ENCODE measurements around the gene SRGAP2C.
"Not testable (repeated sequence)": the region's sequence is repeated elsewhere in the genome, so short reads cannot be mapped to it uniquely, and the experiment has no call there.

SRGAP2C gene

DNA sequence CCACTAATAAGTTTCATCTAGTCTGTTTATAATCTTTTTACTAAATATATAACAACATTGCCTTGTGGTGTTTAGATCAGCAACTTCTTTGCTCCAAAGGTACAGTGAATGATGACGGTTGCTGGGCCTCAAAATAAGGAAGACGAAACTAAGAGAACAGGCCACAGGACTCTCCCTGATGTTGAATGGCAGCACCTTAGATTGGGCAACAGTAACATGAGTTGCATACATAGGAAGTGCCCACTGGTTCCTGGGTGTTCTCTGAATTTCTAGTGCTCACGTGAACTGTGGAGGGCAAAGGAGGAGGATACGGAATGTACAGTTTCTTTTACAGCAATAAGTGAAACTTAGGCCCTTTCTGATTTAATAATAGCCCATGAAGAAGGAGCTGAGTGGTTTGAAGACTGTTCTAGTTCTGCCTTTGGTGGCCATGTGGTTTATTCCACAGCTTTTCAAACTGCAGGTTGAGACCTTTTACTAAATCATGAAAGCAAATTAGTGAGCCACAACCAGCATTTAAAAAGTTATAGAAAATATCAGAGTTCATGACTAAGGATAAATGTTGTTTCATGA is 86.5 kb downstream of the SRGAP2C start:
- not testable (repeated sequence) for H3K4me3 ChIP-seq, H3K27ac ChIP-seq

DNA sequence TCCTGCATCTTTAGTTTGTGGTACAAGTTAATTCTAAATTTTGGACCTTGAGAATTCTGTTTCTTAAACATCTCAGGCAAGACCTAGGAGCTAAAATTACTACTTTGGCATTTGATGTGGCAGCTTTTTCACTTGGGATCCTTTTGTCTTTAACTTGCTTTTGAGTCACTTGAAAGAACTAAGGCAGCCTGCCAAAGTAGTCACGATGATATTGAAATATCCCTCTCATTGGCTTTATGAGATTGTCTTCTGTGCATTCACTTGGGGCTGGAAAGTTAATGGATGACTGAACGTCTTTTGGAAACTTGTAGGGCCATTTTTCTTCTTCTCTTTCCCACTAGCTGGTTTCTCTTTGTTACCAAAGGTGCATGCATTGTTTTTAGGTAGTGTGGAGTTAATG is 90.7 kb downstream of the SRGAP2C start:
- not testable (repeated sequence) for H3K27ac ChIP-seq

DNA sequence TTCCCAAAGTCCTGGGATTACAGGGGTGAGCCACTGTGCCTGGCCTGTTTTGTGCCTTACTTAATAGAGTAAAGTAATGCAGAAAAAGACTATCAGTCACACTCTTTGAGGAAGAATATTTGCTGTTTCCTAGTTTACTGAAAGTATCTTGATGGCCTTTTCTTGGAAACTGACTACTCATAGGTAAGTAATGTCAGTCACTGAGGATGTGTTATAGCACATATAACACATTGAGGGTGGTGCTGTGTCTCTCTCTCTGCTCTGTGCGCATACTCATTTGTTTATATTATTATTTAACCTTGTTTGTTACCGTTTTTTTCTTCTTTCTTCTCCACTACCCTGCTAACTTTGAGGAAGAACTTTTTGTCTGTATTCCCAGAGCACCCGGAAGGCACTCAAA is 93.4 kb downstream of the SRGAP2C start:
- not testable (repeated sequence) for H3K4me3 ChIP-seq, H3K27ac ChIP-seq

More for the DNA sequence above, 90.7 kb downstream of the SRGAP2C start:
- H3K4me3 ChIP-seq = not testable (repeated sequence)

DNA sequence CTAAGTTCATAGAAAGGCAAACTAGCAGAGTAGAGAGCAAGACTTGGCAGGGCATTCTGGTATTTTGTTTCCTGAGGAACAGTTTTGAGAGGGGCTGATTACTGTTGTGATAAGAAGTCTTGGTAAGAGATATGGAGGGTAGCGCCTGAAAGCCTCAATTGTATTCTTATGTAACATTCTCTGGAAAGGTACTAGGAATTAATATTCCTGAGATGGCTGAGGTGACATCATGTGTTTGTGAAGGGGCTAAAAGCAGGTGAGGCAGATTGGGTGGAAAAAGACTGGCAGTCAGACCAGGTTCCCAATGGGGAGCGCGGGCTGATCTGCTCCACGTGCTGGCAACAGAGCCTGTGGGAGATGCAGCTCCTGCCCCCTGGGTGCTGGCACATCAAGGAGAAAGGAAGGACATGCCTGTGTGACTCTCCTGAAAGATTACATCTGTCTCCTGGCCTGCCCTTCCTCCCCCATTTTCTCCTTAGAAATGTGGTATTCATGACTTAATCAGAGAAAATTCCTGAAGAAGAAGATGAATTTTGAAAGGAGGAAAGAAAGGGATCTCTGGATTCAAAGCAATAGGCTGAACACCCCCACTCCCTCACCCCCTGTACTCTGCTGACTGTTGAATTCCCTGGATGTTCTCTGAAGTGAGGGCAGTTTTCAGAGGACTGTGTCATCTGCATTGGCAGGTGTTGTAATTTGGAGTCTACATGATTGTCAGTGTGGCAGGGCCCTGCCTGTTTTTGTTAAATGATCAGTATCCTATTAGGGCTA is 94.2 kb downstream of the SRGAP2C start:
- H3K27ac ChIP-seq, H3K4me3 ChIP-seq: not testable (repeated sequence)

DNA sequence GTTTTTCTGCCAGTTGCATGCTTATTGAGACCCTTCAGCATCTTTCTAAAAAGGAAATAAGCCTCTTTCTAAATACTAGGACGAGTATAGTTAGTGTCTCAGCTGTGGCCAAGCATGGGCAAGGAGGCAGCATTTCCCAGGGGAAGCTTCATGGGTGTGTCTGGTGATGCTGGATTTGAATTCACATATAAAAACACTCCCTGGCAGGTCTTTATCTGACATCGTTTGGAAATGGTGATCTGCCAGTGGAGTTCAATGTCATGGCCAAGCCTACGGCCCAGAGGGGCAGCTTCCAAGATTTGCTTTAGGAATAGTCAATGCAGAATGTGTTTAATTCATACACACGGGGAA is 94.7 kb downstream of the SRGAP2C start:
- H3K27ac ChIP-seq, H3K4me3 ChIP-seq: not testable (repeated sequence)

DNA sequence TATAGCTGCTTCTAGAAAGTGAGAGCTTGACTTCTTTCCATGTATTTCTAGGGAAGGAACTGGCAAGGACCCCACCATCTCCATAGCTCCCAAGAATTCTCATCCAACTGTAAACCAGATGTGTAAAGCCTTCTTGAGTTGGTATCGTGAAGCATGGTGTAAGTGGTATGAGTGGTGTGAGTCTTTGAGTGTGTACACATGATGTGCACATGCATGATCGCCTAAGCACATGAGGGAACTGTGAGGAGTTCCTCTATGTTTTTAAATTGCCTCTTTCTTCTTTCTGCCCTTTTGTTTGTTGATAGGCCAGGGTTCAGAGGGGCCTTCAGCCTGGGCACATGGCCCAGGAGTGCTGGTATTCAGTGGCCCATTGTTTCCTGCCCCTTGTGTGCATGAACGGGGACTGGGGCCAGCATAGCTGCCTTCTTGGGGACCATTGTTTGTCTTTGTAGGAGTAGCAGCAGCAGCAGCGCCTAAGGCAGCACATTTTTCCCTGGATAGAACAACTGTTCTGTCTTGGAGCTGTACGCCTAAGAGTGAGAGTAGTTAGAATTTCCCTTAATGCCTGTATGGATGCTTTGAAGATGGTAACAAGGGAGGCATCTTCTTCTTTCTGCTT is 96.0 kb downstream of the SRGAP2C start:
- not testable (repeated sequence) for H3K27ac ChIP-seq, H3K4me3 ChIP-seq

DNA sequence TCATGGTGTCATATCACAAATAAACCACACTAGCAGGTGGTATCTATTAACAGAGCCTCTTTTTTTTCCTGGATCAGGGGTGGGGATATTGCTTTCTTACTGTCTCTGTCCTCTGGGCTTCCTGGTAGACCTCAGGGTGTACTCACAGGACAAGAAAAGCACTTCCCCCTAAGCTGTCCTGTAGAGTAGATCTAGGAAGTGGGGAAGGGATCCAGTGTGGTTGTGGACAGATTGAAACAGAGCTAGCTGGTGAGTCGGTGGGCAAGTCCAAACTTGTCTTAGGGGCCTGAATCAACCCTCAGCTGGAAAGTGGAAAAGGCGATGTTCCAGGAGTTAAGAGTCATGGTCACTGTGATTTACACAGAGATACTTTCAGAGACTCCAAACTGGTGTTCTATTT is 96.7 kb downstream of the SRGAP2C start:
- H3K27ac ChIP-seq, H3K4me3 ChIP-seq: not testable (repeated sequence)

DNA sequence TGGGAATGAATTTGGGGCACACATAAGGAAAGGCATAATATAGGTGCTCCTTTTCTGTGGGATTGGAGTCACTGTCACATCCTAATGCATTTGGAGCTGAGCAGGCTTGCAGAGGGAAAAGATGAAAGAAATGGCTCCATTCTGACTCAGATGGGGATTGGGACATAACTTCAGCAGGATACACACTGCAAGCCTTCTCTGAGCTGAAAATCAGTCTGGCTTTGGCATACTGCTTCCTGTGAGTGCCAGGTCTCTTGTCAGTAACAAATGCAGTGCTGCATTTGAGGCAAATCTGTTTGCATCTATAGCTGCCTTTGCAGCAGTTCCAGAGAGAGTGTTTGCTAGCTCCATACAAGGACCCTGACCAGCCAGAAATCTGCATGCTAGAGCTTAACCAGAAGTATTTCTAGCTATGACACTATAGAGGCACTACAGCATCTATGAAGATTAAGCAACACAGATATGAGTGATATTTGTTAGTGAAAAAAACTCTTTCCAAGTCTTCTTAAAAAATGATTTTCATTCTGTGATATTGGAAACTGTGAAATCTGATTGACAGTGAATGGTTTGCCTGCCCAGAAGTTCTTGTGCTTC is 98.9 kb downstream of the SRGAP2C start:
- not testable (repeated sequence) for H3K27ac ChIP-seq, H3K4me3 ChIP-seq

DNA sequence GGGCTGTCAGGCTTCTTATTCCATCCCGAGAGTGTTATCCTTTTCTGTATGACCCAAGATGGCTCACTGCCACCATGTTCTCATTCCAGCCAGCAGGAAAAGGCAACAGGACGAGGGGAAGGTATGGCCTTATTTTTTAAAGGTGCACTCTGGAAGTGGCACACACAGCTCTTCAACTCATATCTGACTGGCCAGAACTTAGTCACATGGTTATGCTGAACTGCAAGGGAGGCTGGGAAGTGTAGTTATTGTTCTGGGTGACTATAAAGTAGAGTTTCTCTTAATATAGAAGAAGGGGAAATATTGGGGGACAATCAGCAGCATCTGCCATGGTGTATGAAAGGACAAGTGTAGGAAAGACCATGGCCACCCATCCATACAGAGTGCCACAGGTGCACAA is 107.8 kb downstream of the SRGAP2C start:
- not testable (repeated sequence) for H3K4me3 ChIP-seq

DNA sequence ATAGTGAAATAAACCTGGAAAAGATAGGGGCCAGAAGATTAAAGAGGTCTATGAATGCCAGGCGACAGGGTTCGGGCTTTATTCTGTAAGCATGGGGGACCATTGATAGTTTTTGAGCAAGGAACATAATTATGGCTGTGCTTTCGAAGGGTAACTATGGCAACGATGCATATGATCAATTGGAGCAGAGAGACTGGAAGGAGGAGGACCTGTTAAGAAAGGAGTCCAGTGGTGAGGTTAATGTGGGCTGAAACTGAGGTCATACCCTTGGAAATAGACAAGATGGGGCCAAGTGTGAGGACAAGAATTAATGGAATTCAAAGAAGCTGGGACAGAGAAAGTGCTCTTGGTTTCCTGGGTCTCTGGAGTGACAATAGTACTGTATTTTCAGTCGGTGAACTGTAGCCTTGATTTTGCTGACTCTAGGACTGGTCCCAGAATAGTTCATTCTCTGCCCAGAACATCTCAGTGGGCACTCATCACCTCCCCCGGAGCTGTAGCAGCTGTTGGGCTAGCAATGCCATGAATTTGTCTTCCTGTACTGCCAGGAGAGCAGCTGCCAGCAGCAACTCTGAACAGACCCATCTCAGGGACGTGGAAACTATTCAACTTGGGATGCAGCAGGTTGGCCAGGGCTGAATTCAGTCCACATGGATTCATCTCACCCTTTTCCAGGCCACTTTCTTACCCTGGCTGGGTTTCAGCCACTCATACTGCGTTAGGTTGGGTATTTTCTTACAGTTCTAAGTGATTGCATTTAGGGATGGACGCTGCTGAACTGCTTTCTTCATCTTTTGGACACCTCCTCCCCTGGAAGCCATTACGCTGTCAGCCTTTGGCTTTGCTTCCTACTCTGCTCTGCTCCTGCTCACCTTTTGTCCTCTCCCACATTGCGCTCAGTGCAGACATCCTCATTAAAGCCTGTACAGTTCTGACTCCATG is 108.8 kb downstream of the SRGAP2C start:
- H3K4me3 ChIP-seq, H3K27ac ChIP-seq: not testable (repeated sequence)

More for the DNA sequence above, 107.8 kb downstream of the SRGAP2C start:
- not testable (repeated sequence) for H3K27ac ChIP-seq

DNA sequence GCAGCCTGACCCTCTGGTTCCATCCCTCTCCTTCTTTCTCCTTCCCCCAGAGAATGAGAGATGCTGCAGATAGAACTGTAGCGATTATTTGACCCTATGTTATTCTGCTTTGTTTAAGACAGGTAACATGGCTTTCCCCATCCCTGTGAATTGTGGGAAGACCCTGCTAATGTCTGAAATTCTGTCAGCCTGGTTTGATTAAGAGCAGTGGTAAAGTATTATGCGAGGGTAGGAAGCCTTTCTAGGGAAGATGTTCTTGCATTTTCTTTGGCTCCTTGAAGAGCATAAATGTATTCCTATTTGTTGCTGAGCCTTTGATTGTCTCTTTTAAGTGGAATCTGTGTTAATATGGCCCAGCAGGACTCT is 109.4 kb downstream of the SRGAP2C start:
- H3K4me3 ChIP-seq, H3K27ac ChIP-seq: not testable (repeated sequence)

DNA sequence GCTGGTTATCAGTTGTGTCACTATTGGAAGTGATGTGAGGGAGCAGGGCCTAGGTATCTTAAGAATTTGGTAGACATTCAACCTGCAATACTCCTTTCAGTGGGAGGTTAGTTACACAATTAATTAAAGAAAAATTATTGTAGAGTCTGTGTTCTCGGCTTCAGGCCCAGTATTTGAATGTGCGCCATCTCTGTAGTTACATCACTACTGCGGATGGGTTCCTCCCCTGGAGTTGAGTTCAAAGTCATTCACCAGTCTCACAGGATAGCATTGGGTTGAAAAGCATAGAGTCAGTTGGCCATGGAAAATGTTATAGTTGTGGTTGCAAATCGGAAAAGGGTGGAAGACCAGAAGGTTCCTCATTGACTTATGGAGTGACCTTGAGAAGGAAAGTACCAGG is 111.8 kb downstream of the SRGAP2C start:
- not testable (repeated sequence) for H3K27ac ChIP-seq, H3K4me3 ChIP-seq

DNA sequence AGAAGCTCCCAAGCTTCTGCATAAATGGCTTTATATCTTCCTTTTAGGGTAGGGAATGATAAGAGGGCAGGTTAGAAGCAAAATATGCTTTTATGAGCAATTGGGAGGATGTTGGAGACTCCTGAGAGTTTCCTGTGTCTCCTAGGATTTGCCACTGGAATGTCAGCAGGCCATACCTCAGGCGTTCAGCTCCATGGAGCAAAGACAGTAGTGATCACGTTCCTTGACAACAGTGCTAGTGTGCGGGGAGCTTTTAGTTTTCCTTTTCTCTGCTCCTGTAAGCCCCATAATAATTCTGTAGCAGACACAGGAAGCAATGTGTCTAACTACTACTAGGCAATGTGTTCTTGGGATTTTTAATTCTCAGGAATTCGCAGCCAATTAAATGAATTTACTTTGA is 113.8 kb downstream of the SRGAP2C start:
- H3K27ac ChIP-seq, H3K4me3 ChIP-seq: not testable (repeated sequence)

DNA sequence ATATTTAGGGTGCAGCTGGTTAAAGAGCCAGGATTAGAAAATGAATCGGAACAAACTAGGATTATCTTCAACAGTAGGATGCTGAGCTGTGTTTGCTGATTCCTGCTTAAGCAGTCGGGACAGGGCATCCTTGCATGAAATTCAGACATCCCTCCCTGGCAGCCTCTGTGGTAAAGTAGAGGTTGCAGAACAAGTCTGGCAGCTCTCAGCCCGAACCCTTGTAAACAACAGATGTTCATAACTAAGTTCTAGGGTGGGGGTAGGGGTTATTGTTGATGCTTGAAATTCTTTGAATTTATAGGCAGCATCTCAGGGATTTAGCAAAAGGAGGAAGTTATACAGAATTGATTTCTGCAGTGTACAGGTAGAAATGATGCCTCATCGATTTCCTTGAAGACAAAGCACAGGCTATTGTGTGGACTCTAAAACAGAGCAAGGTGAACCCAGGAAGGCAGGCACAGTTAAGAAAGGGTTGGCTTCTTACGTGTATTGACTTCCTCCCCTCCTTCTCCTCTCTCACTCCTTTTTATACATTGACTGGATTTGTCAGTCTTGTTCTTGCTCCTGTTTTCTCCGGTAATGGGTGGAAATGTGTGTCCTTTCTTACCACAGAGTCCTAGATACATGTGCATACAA is 114.9 kb downstream of the SRGAP2C start:
- H3K4me3 ChIP-seq, H3K27ac ChIP-seq: not testable (repeated sequence)

DNA sequence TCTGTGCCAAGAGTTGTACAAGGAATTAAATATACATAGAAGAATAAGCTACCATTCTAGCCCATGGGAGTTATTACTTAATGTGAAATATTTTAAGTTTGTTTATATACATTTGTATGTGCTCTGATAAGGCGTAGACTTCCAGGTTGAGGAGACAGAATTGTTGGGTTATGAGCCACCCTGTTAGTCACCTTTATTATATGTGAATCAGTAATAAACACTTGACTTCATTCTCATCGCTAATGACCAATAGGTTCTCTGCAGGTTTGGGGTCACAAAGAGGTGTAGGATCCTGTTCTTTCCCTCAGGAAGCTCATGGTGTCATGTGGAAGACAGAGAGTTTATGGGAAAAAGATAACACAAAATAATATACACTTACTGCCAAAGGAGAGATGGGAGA is 117.1 kb downstream of the SRGAP2C start:
- H3K27ac ChIP-seq, H3K4me3 ChIP-seq: not testable (repeated sequence)

DNA sequence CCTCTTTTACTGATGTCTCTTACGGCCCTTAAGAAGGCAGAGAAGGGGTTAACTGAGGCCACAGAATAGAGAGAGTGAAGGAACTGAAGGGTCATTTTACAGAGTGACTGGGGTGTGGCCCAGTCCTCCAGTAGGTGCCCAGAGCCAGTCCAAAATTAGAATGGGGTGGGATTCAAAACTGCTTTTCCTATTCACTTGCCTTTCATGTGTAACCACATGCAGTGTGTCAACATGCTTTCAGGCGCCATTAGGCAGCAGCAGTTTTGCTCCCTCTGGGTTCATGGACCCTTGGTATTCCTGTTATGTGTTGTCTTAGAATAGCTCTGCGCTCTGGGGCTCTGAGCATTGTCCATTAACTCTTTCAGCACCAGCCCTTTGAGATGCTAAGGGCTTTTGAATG is 123.0 kb downstream of the SRGAP2C start:
- H3K4me3 ChIP-seq, H3K27ac ChIP-seq: not testable (repeated sequence)

DNA sequence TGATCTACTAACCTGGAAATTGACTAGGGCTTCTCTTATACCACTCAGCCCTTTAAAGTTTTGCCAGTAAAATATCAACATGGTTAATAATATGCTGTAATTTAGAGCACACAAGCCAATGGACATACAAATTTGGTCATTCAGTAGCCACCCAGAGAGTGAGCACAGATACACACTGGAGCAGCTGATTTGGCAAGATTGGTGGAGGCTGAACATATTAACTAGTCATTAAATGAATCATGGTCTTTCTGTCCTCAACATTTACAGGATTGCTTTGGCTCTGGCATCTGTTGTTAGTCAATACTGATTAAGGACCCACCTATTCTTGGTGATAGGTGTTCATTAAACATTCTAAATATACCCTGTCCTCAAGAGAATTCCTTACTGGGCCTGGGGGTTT is 130.7 kb downstream of the SRGAP2C start:
- H3K4me3 ChIP-seq, H3K27ac ChIP-seq: not testable (repeated sequence)

DNA sequence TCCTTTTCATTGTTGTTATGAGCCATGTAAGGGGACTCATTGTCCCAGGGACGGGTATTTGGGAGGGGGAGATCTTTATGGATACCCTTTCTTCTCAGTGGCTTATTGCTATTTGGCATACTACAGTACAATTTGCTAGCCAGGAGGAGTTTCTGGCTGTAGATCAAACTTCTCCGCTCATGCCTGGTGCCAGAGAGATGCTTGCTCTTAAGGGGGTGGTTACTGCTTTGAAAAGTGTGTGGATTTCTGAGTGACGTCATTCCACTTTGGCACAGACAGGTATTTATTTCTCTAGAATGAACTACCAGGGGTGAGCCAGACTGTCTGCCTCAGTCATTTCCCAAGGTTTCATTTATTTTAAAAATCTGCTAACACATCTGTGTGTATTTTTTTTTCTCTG is 131.3 kb downstream of the SRGAP2C start:
- not testable (repeated sequence) for H3K27ac ChIP-seq, H3K4me3 ChIP-seq

All from skin epidermis (tissue), 12 donors.